ENCODE results near the gene RABGEF1.
"Not testable (repeated sequence)": the region's sequence is repeated elsewhere in the genome, so short reads cannot be mapped to it uniquely, and the experiment has no call there.

The RABGEF1 gene

DNA sequence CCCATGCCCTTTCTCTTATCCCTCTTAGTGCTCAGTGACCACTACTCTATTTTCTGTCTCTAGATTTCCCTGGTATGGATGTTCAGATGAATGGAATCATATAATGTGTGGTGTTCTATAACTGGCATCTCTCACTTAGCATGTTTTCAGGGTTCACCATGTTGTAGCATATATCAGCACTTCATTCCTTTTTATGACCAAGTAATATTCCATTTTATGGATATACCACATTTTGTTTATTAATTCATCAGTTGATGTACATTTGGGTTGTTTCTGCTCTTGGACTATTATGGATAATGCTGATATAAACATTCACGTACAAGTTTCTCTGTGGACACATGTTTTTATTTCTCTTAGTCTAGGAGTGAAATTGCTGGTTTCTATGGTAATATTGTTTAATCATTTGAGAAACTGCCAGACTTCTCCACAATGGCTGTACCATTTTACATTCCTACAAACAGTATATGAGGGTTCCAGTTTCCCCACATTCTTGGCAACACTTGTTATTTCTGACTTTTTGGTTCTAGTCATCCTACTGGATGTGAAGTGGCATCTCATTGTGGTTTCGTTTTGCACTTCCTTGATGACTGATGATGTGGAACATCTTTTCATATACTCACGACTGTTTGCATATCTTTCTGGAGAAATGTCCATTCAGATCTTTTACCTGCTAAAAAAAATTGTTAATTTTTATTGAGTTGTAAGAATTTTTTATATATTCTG, 23.3 kb downstream of the RABGEF1 start:
- not testable (repeated sequence) for H3K27ac ChIP-seq (ENCODE audit: low read depth, low read length, severe bottlenecking); H3K4me1 ChIP-seq (ENCODE audit: control insufficient read depth, insufficient read depth, low read length, poor library complexity, severe bottlenecking); H3K4me3 ChIP-seq (ENCODE audit: extremely low read depth, insufficient read depth, low read length, poor library complexity, severe bottlenecking); H3K9me3 ChIP-seq (ENCODE audit: control insufficient read depth, low read length)
- WGBS, 2 experiments (ENCODE audit: insufficient coverage in 2 of 2) = no CpG with 5 or more reads among the region's 3 CpGs
- H3K36me3 ChIP-seq (ENCODE audit: control insufficient read depth, insufficient read depth, low read length) = peaks cover 29% of the 10 kb centered on the region

GRCh38 chr7:66764905-66765304, 24.4 kb downstream of the RABGEF1 start:
- H3K4me3 ChIP-seq (ENCODE audit: extremely low read depth, insufficient read depth, low read length, poor library complexity, severe bottlenecking); H3K4me1 ChIP-seq (ENCODE audit: control insufficient read depth, insufficient read depth, low read length, poor library complexity, severe bottlenecking); H3K9me3 ChIP-seq (ENCODE audit: control insufficient read depth, low read length); H3K27ac ChIP-seq (ENCODE audit: low read depth, low read length, severe bottlenecking): not testable (repeated sequence)
- peaks cover 30% of the 10 kb centered on the region for H3K36me3 ChIP-seq (ENCODE audit: control insufficient read depth, insufficient read depth, low read length)
- no CpG with 5 or more reads among the region's 1 CpG for WGBS, 2 experiments (ENCODE audit: insufficient coverage in 2 of 2)

DNA sequence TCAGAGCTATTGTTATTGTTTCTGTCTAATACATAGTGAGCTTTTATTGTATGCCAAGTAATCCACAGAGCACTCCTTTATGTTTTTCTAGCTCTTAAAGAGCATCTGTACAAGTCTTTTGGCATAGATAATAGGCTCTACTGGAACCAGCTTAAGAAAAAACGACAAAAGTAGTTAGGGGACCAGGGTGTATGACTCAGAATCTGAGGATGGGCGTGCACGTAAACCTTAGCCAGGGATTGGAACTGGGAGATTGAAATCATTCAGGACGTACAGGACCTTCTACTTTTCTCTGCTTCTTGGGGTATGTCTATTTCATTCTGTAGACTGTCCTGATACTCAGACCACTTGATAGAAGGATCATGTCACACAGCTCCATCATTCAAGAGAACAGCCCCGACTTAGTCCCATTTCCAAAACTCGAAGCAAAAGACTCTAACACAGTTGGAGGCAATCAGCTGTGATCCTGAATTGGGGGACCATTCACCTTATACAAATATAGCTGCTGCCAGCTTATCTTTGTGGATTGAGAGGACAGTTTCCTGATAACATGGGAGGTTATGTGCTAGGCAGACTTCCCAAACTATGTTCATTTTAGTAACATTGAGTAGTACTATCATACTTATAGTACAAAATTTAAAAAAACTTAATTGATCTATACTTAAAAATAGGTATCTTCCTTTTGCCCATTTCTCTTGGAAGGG, 24.9 kb downstream of the RABGEF1 start:
- H3K27ac ChIP-seq (ENCODE audit: low read depth, low read length, severe bottlenecking); H3K4me1 ChIP-seq (ENCODE audit: control insufficient read depth, insufficient read depth, low read length, poor library complexity, severe bottlenecking); H3K9me3 ChIP-seq (ENCODE audit: control insufficient read depth, low read length); H3K4me3 ChIP-seq (ENCODE audit: extremely low read depth, insufficient read depth, low read length, poor library complexity, severe bottlenecking): not testable (repeated sequence)
- WGBS, 2 experiments (ENCODE audit: insufficient coverage in 2 of 2) = 60 to 100% methylated on average over 1 to 2 of the region's 6 CpGs
- peaks cover 29% of the 10 kb centered on the region for H3K36me3 ChIP-seq (ENCODE audit: control insufficient read depth, insufficient read depth, low read length)

- Histone ChIP-seq H3K9me3 (ENCODE audit: control insufficient read depth, low read length) (peaks cover 8% of the 10 kb centered on the region), H3K4me3 (ENCODE audit: extremely low read depth, insufficient read depth, low read length, poor library complexity, severe bottlenecking) (no peak overlapping the region), H3K27ac (ENCODE audit: low read depth, low read length, severe bottlenecking) (no peak overlapping the region), H3K4me1 (ENCODE audit: control insufficient read depth, insufficient read depth, low read length, poor library complexity, severe bottlenecking) (no peaks in the 10 kb centered on the region), H3K36me3 (ENCODE audit: control insufficient read depth, insufficient read depth, low read length) (peaks cover 27% of the 10 kb centered on the region)
- WGBS, 2 experiments (ENCODE audit: insufficient coverage in 2 of 2) = 100% methylated on average over 2 of the region's 5 CpGs; no CpG with 5 or more reads in 1 of the 2 experiments
Observed at GRCh38 chr7:66766041-66766440, 25.5 kb downstream of the RABGEF1 start.

- H3K4me1 ChIP-seq (ENCODE audit: control insufficient read depth, insufficient read depth, low read length, poor library complexity, severe bottlenecking); H3K9me3 ChIP-seq (ENCODE audit: control insufficient read depth, low read length); H3K27ac ChIP-seq (ENCODE audit: low read depth, low read length, severe bottlenecking); H3K4me3 ChIP-seq (ENCODE audit: extremely low read depth, insufficient read depth, low read length, poor library complexity, severe bottlenecking): not testable (repeated sequence)
- H3K36me3 ChIP-seq (ENCODE audit: control insufficient read depth, insufficient read depth, low read length) = peaks cover 29% of the 10 kb centered on the region
Observed at GRCh38 chr7:66767486-66767885, 27.0 kb downstream of the RABGEF1 start.

GRCh38 chr7:66768865-66769832, 28.6 kb downstream of the RABGEF1 start:
- Histone ChIP-seq H3K9me3 (ENCODE audit: control insufficient read depth, low read length) (no peaks in the 10 kb centered on the region), H3K4me3 (ENCODE audit: extremely low read depth, insufficient read depth, low read length, poor library complexity, severe bottlenecking) (no peak overlapping the region), H3K4me1 (ENCODE audit: control insufficient read depth, insufficient read depth, low read length, poor library complexity, severe bottlenecking) (no peaks in the 10 kb centered on the region), H3K27ac (ENCODE audit: low read depth, low read length, severe bottlenecking) (no peak overlapping the region), H3K36me3 (ENCODE audit: control insufficient read depth, insufficient read depth, low read length) (peaks cover 37% of the 10 kb centered on the region)
- 90 to 100% methylated on average over 1 to 2 of the region's 5 CpGs for WGBS, 2 experiments (ENCODE audit: insufficient coverage in 2 of 2)

- Histone ChIP-seq H3K27ac (ENCODE audit: low read depth, low read length, severe bottlenecking) (no peak overlapping the region), H3K4me1 (ENCODE audit: control insufficient read depth, insufficient read depth, low read length, poor library complexity, severe bottlenecking) (no peaks in the 10 kb centered on the region)
- WGBS, 2 experiments (ENCODE audit: insufficient coverage in 2 of 2) = 90 to 95% methylated on average over 2 of the region's 5 CpGs
Observed at GRCh38 chr7:66769833-66770512, 29.4 kb downstream of the RABGEF1 start.

DNA sequence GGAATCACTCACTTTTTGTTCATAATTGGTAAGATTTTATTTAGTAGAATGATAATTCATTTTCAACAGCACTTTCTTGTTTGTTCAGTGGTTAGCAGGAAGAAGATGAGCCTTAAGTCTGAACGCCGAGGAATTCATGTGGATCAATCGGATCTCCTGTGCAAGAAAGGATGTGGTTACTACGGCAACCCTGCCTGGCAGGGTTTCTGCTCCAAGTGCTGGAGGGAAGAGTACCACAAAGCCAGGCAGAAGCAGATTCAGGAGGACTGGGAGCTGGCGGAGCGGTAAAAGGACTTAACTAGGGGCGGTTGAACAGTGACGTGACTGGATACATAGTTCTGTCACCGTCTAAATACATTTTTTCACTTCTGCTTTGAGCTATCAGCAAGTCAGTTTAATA, 31.3 kb downstream of the RABGEF1 start:
- no peak overlapping the region for H3K4me3 ChIP-seq (ENCODE audit: extremely low read depth, insufficient read depth, low read length, poor library complexity, severe bottlenecking)
- WGBS, 2 experiments (ENCODE audit: insufficient coverage in 2 of 2) = 96% methylated on average over 7 to 8 of the region's 9 CpGs

More at GRCh38 chr7:66769833-66770512, 29.4 kb downstream of the RABGEF1 start:
- Histone ChIP-seq H3K9me3 (ENCODE audit: control insufficient read depth, low read length) (no peaks in the 10 kb centered on the region), H3K36me3 (ENCODE audit: control insufficient read depth, insufficient read depth, low read length) (peaks cover 45% of the 10 kb centered on the region), H3K4me3 (ENCODE audit: extremely low read depth, insufficient read depth, low read length, poor library complexity, severe bottlenecking) (no peak overlapping the region)

GRCh38 chr7:66773744-66774143, 33.2 kb downstream of the RABGEF1 start:
- H3K4me3 ChIP-seq (ENCODE audit: extremely low read depth, insufficient read depth, low read length, poor library complexity, severe bottlenecking); H3K4me1 ChIP-seq (ENCODE audit: control insufficient read depth, insufficient read depth, low read length, poor library complexity, severe bottlenecking); H3K27ac ChIP-seq (ENCODE audit: low read depth, low read length, severe bottlenecking); H3K9me3 ChIP-seq (ENCODE audit: control insufficient read depth, low read length): not testable (repeated sequence)
- H3K36me3 ChIP-seq (ENCODE audit: control insufficient read depth, insufficient read depth, low read length) = peaks cover 69% of the 10 kb centered on the region
- 90 to 98% methylated on average over 2 to 3 of the region's 4 CpGs for WGBS, 2 experiments (ENCODE audit: insufficient coverage in 2 of 2)

More for the DNA sequence above, 31.3 kb downstream of the RABGEF1 start:
- Histone ChIP-seq H3K27ac (ENCODE audit: low read depth, low read length, severe bottlenecking) (no peak overlapping the region), H3K9me3 (ENCODE audit: control insufficient read depth, low read length) (no peaks in the 10 kb centered on the region), H3K4me1 (ENCODE audit: control insufficient read depth, insufficient read depth, low read length, poor library complexity, severe bottlenecking) (no peaks in the 10 kb centered on the region), H3K36me3 (ENCODE audit: control insufficient read depth, insufficient read depth, low read length) (peaks cover 62% of the 10 kb centered on the region)

DNA sequence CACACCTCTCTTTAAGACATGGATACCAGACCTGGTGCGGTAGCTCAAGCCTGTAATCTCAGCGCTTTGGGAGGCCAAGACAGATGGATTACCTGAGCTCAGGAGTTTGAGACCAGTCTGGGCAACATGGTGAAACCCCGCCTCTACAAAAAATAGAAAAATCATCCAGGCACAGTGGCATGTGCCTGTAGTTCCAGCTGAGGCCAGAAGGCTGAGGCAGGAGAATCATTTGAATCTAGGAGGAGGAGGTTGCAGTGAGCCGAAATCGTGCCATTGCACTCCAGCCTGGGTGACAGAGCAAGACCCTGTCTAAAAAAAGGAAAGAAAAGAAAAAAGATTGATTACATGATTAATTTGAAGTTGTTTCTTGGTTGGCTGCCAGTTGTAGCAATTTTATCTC, 35.9 kb downstream of the RABGEF1 start:
- not testable (repeated sequence) for H3K4me3 ChIP-seq (ENCODE audit: extremely low read depth, insufficient read depth, low read length, poor library complexity, severe bottlenecking); H3K27ac ChIP-seq (ENCODE audit: low read depth, low read length, severe bottlenecking); H3K9me3 ChIP-seq (ENCODE audit: control insufficient read depth, low read length)
- Histone ChIP-seq H3K36me3 (ENCODE audit: control insufficient read depth, insufficient read depth, low read length) (peaks cover 59% of the 10 kb centered on the region), H3K4me1 (ENCODE audit: control insufficient read depth, insufficient read depth, low read length, poor library complexity, severe bottlenecking) (peaks cover 25% of the 10 kb centered on the region)
- 88 to 97% methylated on average over 4 of the region's 5 CpGs for WGBS, 2 experiments (ENCODE audit: insufficient coverage in 2 of 2)

Measured in mesodermal cell (in vitro differentiated cells).